Measurements from ENCODE around the gene TRAM2.

DNA sequence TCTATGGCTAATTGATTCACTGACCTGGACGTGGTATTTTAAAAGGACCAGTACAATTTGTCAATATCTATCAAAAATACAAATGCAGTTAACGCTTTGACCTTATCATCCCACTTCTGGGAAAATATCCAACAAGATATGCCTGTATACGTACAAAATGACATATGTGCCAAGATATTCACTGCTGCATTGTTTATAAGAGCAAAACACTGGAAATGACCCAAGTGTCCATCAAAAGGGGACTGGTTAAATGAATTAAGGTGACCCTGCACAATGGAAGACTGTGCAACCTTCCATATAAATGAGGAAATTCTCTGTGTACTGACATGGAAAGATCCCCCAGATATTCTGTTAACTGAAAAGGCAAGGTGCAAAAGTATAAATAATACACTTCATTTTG, 13.9 kb downstream of the TRAM2 start:
- no peak for TF ChIP-seq GATA2 (IDR thresholded peaks at IDR 0.05; ENCODE audit: low read depth, low read length)
- no peak for TF ChIP-seq GATA3 (IDR thresholded peaks at IDR 0.05; ENCODE audit: low read depth, low read length)

All from SH-SY5Y (cell line).